GM12878 (cell line): ENCODE data around the gene MED13L. TPM values are rescaled to one million over a fixed set of nuclear protein-coding genes. Genes with fewer than 3 reads are reported as not detected.

Source experiments
- ATAC-seq: fragments of 200-7000 bp; cut with Tn5 transposase; 3 replicates; pipeline ENCODE4 v1.9.1; 2020; ENCODE audit warnings: mild to moderate bottlenecking, moderate library complexity
- BruUV-seq: library from RNA; stranded (reverse); fragments of 400-500 nt; replicated peaks from 2 replicates; lab custom pipeline; 2021; lab: Mats Ljungman, UMichigan
- CTCF ChIA-PET: fragments of 300-600 bp; sonication (Branson Sonifier 250); formaldehyde crosslinking; extraction: SDS; loops from one replicate; lab custom pipeline; 2021; ENCODE audit warnings: inconsistent platforms; lab: Yijun Ruan, JAX
- POLR2A ChIA-PET: fragments of 350-600 bp; formaldehyde crosslinking; extraction: SDS; loops from one replicate; lab custom pipeline; 2021; ENCODE audit warnings: inconsistent platforms; lab: Charles Lee
- RAD21 ChIA-PET: fragments of 300-600 bp; sonication (Branson Sonifier 250); formaldehyde crosslinking; loops from one replicate; lab custom pipeline; 2023; ENCODE audit warnings: antibody characterized with exemption; ENCODE audit not compliant: unreplicated experiment; lab: Charles Lee
- SMC1A ChIA-PET: fragments of 300-600 bp; sonication (Branson Sonifier 250); formaldehyde crosslinking; loops from one replicate; lab custom pipeline; 2023; ENCODE audit not compliant: unreplicated experiment, uncharacterized antibody; lab: Charles Lee
- DNase-seq: peaks from one replicate; pipeline ENCODE4 v3.0.0-alpha.2; 2011; ENCODE audit warnings: low read depth, low spot score
- FAIRE-seq: peaks from 3 replicates; lab custom pipeline; 2011; peaks lifted over from hg19 to GRCh38; lab: Jason Lieb, UNC
- H2AFZ ChIP-seq: 2 replicates; pipeline ENCODE4 v1.6.0; 2011; ENCODE audit warnings: low read depth, low read length, control low read depth; ENCODE audit not compliant: control insufficient read depth
- H3K27ac ChIP-seq: 2 replicates; pipeline ENCODE4 v1.5.1; 2011; ENCODE audit warnings: control low read depth; ENCODE audit not compliant: control insufficient read depth, insufficient read depth
- H3K27me3 ChIP-seq, 2 experiments: replicated peaks in 1 of 2; 2 replicates each; pipeline versions ENCODE4 v1.6.0 to v1.6.1; 2011; ENCODE audit warnings: low read length in 1 of 2; ENCODE audit not compliant: control insufficient read depth in 2 of 2, insufficient read depth in 2 of 2
- H3K36me3 ChIP-seq, 2 experiments: 2 replicates each; pipeline ENCODE4 v1.5.1; 2011; ENCODE audit warnings: low read length in 1 of 2; ENCODE audit not compliant: control insufficient read depth in 2 of 2, insufficient read depth in 2 of 2
- H3K4me1 ChIP-seq: 2 replicates; pipeline ENCODE4 v1.6.1; 2011; ENCODE audit warnings: mild to moderate bottlenecking, low read length, moderate library complexity, mixed read lengths; ENCODE audit not compliant: control insufficient read depth, insufficient read depth
- H3K4me2 ChIP-seq: 2 replicates; pipeline ENCODE4 v1.6.0; 2011; ENCODE audit warnings: control low read depth; ENCODE audit not compliant: control insufficient read depth, insufficient read depth
- H3K4me3 ChIP-seq: fragments of 200-600 bp; sonication (generic); 2 replicates; pipeline ENCODE4 v1.5.1; 2016
- H3K79me2 ChIP-seq: 2 replicates; pipeline ENCODE4 v1.6.0; 2011; ENCODE audit warnings: low read length; ENCODE audit not compliant: control insufficient read depth, insufficient read depth
- H3K9ac ChIP-seq: 2 replicates; pipeline ENCODE4 v1.8.0; 2011; ENCODE audit warnings: low read length, control low read depth, mixed read lengths; ENCODE audit not compliant: control insufficient read depth, insufficient read depth
- H3K9me3 ChIP-seq: replicated peaks from 3 replicates; pipeline ENCODE4 v1.5.1; 2011; ENCODE audit warnings: mild to moderate bottlenecking, low read length; ENCODE audit not compliant: control insufficient read depth, insufficient read depth
- H4K20me1 ChIP-seq: 2 replicates; pipeline ENCODE4 v1.6.0; 2011; ENCODE audit not compliant: control insufficient read depth, insufficient read depth
- CHD4 ChIP-seq: fragments of 200-600 bp; sonication (generic); IDR thresholded peaks from 2 replicates; pipeline ENCODE4 v1.6.1; 2016; ENCODE audit warnings: mild to moderate bottlenecking
- ETV6 ChIP-seq, 2 experiments: fragments of 450-650 bp in 1 of 2; IDR thresholded peaks in 1 of 2; conservative IDR thresholded peaks in 1 of 2; 2 replicates each; pipeline ENCODE4 v1.6.1; 2014; ENCODE audit warnings: antibody characterized with exemption in 1 of 2, borderline replicate concordance in 1 of 2, low read depth in 1 of 2, mild to moderate bottlenecking in 1 of 2, moderate library complexity in 1 of 2
- NFYA ChIP-seq: IDR thresholded peaks from 2 replicates; pipeline ENCODE4 v1.6.1; 2011; ENCODE audit warnings: low read depth, mild to moderate bottlenecking, low read length, improper control_type of control experiment, borderline replicate concordance
- SMC3 ChIP-seq: IDR thresholded peaks from 2 replicates; pipeline ENCODE4 v1.6.1; 2011; ENCODE audit warnings: low read length, improper control_type of control experiment, borderline replicate concordance
- TCF12 ChIP-seq: IDR thresholded peaks from 2 replicates; pipeline ENCODE4 v1.6.1; 2011; ENCODE audit warnings: low read depth, mild to moderate bottlenecking, low read length
- YBX1 ChIP-seq: fragments of 450-650 bp; IDR thresholded peaks from 2 replicates; pipeline ENCODE4 v1.6.1; 2016; ENCODE audit warnings: antibody characterized with exemption
- ZBED1 ChIP-seq: IDR thresholded peaks from 2 replicates; pipeline ENCODE4 v1.6.1; 2016; ENCODE audit warnings: borderline replicate concordance
- WGBS: methylation state at CpG from one replicate; pipeline ENCODE4 v1.1.6; 2016; ENCODE audit warnings: low lambda C conversion rate; ENCODE audit not compliant: insufficient replicate concordance, insufficient coverage; ENCODE audit errors: missing lambda C conversion rate; 5-methylcytosine and 5-hydroxymethylcytosine counted together
- in situ Hi-C: fragments of 300-500 bp; cut with MboI; formaldehyde crosslinking; loops from 9 replicates; pipeline ENCODE4 v1.14.3; 2018; ENCODE audit warnings: mixed read lengths
- intact Hi-C: fragments of 100-400 bp; cut with micrococcal nuclease; formaldehyde crosslinking; loops from one replicate; pipeline ENCODE4 v1.14.2; 2022; ENCODE audit not compliant: unreplicated experiment
- polyA plus RNA-seq, 11 experiments: library from polyadenylated mRNA; depleted of rRNA in 4 of 11; unstranded in 6 of 11; stranded (reverse) in 5 of 11; fragments of >200 nt; fragmentation: Nextera tagmentation in 4 of 11; fragmentation: Illumina TruSeq in 1 of 11; extraction: Ambion mirVana in 4 of 11; extraction: Trizol in 1 of 11; gene quantifications; 1 replicate in 1 of 11; 2 replicates in 10 of 11; pipeline versions ENCODE4 v1.2.1 to v1.2.3, GENCODE V29; 2011 to 2016; ENCODE audit warnings: inconsistent platforms in 2 of 11, missing spikeins in 2 of 11, low read depth in 1 of 11
- total RNA-seq, 4 experiments: library from RNA; depleted of rRNA in 3 of 4; stranded (reverse); fragments of >200 nt in 3 of 4; fragmentation: Illumina TruSeq in 1 of 4; extraction: Trizol in 1 of 4; gene quantifications; 2 replicates each; pipeline versions ENCODE4 v1.2.1 to v1.2.3, GENCODE V29; 2013 to 2021
- TF ChIP-seq, protein P1 (sequence below): fragments of 450-650 bp; IDR thresholded peaks from 2 replicates; pipeline ENCODE4 v1.6.1; 2018; ENCODE audit warnings: mild to moderate bottlenecking, low read depth, moderate library complexity; ENCODE audit not compliant: partially characterized antibody
- TF ChIP-seq, protein P2 (sequence below): IDR thresholded peaks from 2 replicates; pipeline ENCODE4 v1.6.1; 2011; ENCODE audit warnings: low read depth, mild to moderate bottlenecking, low read length, moderate library complexity, borderline replicate concordance; ENCODE audit errors: extremely low read depth

The MED13L gene
- total and polyA plus RNA-seq, 10 of the 15 experiments (the other 5 are each of a cell fraction or from before 2014, with no cell fraction given), result 3.7 to 30.1 (median 9.1) TPM

DNA sequence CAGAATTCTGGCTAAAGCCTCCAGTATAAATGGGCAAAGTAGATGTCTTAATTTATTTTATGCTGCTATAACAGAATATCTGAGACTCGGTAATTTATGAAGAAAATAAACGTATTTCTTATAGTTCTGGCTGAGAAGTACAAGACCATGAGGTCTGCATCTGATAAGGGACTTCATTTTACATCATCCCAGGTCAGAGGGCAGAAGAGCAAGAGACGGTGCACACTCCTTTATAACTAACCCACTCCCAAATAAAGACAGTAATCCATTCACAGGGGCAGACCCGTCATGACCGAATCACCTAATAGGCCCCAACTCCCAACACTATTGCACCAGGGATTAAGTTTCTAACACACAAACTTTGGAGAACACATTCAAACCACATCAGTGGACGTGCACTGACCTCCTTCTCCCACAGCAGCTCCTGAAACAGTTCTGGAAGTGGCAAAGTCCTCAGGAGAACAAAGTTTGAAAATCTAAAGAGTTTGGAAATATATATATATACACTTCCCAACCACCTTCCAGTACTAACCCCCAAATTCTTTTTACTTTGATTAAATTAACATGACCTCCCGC lies 116.5 kb downstream of the MED13L start:
- TF ChIP-seq, protein P1, sequence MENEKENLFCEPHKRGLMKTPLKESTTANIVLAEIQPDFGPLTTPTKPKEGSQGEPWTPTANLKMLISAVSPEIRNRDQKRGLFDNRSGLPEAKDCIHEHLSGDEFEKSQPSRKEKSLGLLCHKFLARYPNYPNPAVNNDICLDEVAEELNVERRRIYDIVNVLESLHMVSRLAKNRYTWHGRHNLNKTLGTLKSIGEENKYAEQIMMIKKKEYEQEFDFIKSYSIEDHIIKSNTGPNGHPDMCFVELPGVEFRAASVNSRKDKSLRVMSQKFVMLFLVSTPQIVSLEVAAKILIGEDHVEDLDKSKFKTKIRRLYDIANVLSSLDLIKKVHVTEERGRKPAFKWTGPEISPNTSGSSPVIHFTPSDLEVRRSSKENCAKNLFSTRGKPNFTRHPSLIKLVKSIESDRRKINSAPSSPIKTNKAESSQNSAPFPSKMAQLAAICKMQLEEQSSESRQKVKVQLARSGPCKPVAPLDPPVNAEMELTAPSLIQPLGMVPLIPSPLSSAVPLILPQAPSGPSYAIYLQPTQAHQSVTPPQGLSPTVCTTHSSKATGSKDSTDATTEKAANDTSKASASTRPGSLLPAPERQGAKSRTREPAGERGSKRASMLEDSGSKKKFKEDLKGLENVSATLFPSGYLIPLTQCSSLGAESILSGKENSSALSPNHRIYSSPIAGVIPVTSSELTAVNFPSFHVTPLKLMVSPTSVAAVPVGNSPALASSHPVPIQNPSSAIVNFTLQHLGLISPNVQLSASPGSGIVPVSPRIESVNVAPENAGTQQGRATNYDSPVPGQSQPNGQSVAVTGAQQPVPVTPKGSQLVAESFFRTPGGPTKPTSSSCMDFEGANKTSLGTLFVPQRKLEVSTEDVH, result no peak
- TF ChIP-seq CHD4 (no peak), ETV6 (conservative IDR thresholded peaks at IDR 0.05 in 1 of 2, IDR thresholded peaks at IDR 0.05 in 1 of 2; ENCODE audit: borderline replicate concordance in 1 of 2, low read depth in 1 of 2) (no peak), YBX1 (no peak), ZBED1 (no peak), SMC3 (no peak), TCF12 (no peak), NFYA (no peak)
- TF ChIP-seq, protein P2, sequence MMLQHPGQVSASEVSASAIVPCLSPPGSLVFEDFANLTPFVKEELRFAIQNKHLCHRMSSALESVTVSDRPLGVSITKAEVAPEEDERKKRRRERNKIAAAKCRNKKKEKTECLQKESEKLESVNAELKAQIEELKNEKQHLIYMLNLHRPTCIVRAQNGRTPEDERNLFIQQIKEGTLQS, result no peak
- H3K9me3 ChIP-seq, result no peaks in the 10 kb centered on the region
- H3K27me3 ChIP-seq, result no peaks in the 10 kb centered on the region
- no peak overlapping the region for H3K9ac ChIP-seq
- no peak overlapping the region for H3K4me3 ChIP-seq
- ATAC-seq (no peak), FAIRE-seq (no peak), DNase-seq (no peak)
- ChIA-PET SMC1A (no interaction called here), RAD21 (no interaction called here), CTCF (no interaction called here), POLR2A (no interaction called here)
- WGBS, result 80% methylated on average over 7 of the region's 7 CpGs
- no peaks in the 10 kb centered on the region for H3K36me3 ChIP-seq
- H3K79me2 ChIP-seq, result no peaks in the 10 kb centered on the region
- no TSS peak for BruUV-seq
- no peak overlapping the region for H2AFZ ChIP-seq
- H3K4me2 ChIP-seq, result no peak overlapping the region
- intact Hi-C loops, result no loop called here
- H3K4me1 ChIP-seq, result no peaks in the 10 kb centered on the region
- H3K27ac ChIP-seq, result no peak overlapping the region
- H4K20me1 ChIP-seq, result no peaks in the 10 kb centered on the region; the same call in 1 of the 2 replicates
- in situ Hi-C loops, result no loop called here
